GM15510 (cell line): ENCODE data around the gene ZBED3.

Experiments used
- POLR2A ChIP-seq: IDR thresholded peaks from 3 replicates; pipeline ENCODE4 v1.6.1; 2011; ENCODE audit warnings: borderline replicate concordance; ENCODE audit not compliant: insufficient read length; ENCODE audit errors: extremely low read depth

The ZBED3 gene, protein sequence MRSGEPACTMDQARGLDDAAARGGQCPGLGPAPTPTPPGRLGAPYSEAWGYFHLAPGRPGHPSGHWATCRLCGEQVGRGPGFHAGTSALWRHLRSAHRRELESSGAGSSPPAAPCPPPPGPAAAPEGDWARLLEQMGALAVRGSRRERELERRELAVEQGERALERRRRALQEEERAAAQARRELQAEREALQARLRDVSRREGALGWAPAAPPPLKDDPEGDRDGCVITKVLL

DNA sequence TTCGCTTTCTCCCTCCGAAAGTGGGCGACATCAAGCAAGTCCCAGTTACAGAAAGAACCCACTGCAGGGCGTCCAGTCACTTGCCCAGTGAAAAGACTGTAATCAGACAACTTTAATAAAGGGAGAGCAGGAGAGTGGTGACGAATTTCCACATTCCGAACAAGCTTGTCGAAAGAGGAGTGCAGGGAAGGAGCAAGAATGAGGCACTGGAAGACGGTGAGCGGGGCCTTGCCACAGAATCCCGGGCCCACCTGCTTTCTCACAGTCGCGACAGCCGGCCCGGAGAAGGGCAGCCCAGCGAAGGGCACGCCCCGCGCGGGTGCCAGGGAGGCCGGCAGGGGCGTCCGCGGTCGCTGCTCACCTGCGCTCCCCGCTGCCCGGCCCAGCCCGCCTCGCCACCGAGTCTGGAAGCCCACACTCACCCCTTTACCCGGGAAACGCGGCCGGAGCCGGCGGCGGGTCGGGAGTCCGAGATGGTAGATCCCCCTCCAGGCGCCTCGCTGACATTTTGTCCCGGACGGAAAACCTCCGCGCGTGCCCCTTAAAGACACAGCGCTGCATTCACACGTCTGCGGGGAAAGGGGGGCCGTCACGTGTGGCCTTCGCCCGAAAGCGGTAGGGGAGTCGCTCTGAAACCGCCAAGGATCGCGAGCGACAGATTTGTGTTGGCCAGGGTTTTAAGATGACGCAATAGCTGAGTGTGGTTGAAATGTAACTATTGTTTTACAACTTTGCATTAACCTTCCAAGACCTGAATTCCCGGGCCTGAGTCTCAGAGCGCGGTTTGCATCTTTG, at the start of gene ZBED3:
Gene ZBED3 (minus strand): TSS at position 597 of the 795 bp plus-strand sequence. CDS start 9,407 bp downstream, outside the sequence.
- no peak for TF ChIP-seq POLR2A

DNA sequence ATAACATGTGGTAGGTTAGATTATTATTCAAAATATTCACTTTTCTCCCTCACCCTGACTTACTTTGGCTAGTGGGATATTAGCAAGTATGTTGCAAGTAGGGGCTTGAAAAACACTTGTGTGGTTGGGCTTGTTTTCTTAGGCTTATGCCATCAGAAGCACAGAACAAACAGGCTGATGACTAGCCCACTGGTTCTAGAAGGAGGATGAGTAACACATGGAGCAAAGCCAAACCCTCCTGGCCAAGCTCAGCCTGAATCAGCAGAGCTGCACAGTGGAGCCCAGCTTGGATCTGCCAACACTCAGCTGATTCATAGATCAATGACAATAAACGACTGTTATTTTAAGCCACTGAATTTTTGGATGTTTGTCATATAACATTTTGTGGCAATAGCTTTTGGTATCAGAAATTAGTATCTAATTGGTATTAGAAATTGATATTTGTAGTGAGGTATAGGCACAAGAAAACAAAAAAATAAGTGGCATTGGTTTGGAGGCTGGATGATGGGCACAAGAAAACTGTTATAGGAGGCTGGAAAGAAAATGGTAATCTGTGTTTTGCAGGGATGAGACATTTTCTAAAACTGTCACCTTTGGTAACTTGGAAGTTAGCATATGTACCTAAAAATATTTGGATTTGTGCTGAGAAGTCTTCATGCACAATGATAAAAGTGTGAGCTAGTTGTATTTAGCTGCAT, 46.1 kb upstream of the ZBED3 start:
- TF ChIP-seq POLR2A = no peak

DNA sequence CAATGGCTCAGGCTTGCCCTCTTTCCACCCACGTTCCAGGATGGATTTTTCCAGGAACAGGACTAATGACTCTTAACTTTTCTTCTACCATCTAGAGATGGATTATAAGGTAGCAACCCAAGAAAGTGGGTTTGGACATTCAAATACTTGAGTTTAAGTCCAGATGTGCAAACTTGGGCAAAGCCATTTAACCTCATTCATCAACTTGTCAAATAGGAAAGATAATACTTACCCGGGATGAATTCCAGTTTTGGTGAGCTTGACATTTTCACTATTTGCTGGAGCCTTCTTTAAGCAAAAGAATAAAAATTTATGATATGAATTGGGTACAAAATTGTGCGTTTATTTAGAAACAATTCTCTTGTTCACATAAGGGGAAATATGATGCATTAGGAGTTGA, 44.3 kb upstream of the ZBED3 start:
- no peak for TF ChIP-seq POLR2A

DNA sequence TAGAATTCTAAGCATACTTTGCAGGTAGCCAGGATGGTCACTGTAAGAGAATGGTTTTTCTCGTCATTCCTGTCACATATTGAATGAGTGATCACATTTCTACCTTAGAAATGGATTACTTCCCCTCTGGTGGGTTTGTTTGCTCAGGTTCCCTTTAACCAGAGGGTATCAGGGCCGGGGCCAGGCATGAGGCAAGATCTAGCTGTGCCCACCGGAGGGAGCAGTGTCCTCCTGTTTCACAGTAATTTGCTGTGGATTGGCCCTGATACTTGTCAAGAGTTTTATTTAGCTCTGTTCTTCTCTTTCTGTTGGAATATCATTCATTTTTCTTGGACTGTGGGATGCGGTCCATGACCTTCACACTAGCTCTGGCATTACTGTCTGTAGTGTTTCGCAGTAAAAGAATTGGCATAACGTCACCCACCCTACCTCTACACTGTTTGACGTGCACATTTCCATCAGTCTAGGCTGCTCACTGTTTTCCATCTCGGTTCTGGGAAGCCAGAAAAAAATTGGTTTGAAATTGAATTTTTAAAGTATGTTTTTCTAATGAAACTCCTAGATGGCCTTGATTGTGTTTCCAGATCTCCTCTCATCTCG, 42.4 kb upstream of the ZBED3 start:
- no peak for TF ChIP-seq POLR2A

DNA sequence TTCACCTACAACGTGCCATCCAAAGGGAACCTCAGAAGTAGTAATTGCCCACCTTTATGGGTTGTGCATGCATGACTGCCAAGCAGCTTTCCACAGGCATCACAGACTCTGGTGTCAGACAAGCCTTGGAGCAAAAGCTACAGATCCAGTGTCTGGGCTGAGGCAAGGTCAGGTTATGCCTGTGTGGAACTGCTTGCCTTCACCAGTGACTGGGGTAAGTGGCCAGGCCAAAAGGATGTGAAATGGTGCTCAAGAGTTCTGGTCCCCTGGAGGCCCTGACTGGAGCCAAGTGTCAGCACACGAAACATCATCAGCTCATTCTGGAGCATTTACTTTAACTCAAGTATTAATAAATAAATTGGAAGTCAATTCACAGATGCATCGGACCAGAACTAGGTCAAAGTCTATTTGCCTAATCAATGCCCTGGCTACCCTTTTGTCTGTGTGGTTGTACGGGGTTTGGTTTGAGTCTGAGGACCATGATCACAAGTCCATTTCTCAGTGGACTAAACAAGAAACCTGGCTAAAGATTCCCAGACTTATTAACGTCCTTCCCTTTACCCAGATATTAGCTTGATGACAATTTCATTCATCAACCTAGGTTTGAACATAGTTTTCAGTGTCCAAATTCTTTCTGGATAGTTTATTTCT, 41.5 kb upstream of the ZBED3 start:
- no peak for TF ChIP-seq POLR2A

DNA sequence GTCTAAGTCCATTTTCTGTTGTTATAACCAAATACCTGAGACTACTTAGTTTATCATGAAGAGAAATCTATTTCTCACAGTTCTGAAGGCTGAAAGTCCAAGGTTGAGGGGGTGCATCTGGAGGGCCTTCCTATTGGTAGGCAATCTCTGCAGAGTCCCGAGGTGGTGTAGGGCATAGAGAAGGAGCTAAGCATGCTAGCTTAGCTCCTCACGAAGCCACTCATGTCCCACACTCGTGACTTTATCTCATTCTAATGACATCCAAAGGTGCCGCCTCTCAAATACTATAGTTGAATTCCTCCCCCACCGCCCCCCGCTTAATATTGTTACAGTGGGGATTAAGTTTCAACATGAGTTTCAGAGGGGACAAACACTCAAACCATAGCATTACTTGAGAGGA, 36.0 kb upstream of the ZBED3 start:
- no peak for TF ChIP-seq POLR2A

DNA sequence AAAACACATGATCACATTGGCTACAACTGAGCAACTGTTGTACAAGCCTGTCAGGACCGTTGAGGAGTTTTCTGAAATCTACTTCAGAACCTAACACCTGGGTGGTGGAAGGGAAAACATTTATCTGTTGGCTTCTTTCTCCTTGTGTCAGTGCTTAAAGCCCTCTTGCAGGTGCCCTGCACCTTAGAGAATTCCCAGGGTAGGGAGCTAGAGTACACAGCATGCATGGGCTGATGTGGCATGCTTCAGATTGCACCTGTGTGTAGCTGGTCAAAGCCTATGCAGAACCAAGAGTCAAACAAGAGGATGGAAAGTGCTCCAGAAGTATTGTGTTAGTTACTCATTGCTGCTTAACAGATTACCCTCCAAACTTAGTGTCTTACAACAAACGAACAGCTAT, 33.6 kb upstream of the ZBED3 start:
- TF ChIP-seq POLR2A = no peak

DNA sequence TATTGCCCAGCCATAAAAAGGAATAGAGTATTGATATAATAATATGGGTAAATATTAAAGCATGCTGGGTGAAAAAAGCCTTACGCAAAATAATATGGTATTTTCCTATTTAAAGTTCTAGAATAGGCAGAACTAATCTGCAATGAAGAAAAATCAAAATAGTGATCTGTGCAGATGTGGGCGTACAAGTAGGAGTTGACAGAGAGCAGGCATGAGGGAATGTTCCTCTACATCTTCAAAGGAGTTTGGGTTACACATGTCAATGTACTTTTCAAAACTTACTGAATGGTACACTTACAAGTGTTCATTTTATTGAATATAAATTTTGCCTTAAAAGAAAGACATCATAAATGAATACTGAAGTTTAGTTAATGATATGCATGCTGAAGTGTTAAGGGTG, 33.0 kb upstream of the ZBED3 start:
- no peak for TF ChIP-seq POLR2A

DNA sequence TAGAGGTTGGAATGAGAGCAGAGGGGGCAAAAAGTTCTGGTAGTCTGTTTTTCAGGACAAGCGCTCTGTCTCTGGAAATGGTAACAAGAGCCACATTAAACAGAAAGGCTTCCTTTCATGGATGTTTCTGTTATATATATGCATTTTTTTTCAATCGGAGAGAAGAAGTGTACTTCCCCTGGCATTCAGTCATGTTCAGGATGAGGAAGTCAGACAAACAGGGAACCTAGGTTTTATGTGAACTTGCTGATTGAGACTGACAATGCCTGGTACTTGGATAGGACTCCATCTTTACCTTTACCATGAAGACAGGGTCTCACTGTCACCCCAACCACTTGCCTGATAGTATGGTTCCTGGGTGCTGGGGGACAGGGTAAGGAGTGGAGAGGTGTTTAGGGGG, 30.1 kb upstream of the ZBED3 start:
- TF ChIP-seq POLR2A = no peak

DNA sequence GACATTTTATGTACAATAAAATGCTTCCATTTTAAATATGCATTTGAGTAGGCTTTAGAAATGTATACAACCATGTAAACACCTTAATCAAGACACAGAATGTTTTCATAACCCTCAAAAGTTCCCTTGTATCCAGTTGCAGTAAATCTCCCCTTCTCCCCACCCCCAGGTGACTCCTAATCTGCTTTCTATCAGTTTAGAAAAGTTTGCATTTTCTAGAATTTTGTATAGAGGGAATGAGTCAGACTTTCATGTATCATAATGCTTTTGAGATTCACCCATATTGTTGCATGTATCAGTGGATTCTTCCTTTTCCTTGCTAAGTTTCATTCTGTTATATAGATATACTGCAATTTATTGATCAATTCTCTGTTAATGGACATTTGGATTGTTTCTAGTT, 17.7 kb upstream of the ZBED3 start:
- no peak for TF ChIP-seq POLR2A

DNA sequence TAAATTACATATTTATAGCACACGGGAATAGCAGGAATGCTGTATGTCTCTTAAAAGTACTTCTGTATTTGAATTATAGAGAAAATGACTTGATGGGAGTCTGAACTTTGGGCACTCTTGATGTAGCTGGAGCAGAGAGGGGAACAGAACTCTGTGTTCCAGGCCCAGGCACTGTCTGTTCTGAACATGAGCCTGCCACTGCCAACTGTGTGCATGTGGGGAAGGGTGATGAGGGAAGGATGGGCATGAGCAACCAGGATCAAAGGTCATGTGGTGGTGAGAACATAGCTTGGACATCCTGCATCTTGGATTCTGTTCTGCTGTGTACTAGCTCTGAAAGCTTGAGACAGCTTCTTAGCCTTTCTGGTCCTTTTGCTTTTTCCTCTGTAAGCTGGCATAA, 16.4 kb upstream of the ZBED3 start:
- no peak for TF ChIP-seq POLR2A

DNA sequence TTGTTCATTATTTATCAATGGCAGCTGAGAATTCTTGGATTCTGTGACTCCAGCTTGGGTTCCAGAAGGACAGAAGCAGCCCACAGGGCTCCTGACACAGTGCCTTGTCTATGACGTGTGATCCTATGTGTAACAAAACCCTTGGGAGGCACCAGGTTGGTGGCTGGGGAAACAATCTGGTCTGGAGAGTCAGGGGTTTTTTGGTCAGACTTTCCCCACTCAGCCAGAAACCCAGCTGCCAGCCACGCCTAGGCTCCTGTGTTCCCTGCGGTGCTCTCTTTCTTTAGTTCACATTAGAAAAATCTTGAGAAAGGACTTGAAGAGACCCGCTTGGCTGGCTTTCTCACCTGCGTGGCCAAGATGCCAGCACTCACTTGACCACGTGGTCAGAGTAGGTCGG, 15.5 kb upstream of the ZBED3 start:
- no peak for TF ChIP-seq POLR2A

DNA sequence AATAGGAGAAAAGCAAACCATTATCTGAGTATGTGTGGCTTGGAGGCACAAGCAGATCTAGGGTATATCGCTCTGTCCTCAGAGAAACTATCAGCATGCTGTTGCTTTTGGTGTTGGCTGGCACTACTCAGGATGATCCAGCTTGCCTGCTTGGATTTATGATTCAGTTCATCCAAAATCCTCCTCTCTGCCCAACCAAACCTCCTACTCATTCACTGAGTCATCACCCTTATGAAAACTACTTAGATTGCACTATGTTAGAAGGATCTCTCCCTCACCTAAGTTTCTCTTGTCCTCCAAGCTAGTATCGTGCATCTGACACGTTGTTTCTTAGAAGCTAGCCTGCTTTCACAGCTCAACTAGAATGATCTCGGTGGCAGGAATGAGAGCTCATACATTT, 14.2 kb upstream of the ZBED3 start:
- TF ChIP-seq POLR2A = no peak

DNA sequence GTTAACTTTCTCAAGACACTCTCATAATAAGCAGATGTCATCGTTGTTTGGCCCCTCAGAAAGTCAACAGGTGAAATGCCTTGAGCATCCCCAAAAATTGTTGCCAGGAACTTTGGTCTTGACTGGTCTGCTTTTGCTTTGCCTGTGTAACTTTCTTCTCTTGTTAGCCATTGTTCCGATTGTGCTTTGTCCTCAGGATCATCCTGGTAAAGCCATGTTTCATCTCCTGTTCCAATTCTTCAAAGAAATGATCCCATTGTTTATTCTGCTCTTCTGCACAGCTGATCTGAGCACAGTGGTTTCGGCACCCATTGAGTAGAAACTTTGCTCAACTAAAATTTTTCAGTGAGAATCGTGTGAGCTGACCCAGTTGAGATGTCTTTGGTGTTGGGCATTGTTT, 8.1 kb upstream of the ZBED3 start:
- no peak for TF ChIP-seq POLR2A

DNA sequence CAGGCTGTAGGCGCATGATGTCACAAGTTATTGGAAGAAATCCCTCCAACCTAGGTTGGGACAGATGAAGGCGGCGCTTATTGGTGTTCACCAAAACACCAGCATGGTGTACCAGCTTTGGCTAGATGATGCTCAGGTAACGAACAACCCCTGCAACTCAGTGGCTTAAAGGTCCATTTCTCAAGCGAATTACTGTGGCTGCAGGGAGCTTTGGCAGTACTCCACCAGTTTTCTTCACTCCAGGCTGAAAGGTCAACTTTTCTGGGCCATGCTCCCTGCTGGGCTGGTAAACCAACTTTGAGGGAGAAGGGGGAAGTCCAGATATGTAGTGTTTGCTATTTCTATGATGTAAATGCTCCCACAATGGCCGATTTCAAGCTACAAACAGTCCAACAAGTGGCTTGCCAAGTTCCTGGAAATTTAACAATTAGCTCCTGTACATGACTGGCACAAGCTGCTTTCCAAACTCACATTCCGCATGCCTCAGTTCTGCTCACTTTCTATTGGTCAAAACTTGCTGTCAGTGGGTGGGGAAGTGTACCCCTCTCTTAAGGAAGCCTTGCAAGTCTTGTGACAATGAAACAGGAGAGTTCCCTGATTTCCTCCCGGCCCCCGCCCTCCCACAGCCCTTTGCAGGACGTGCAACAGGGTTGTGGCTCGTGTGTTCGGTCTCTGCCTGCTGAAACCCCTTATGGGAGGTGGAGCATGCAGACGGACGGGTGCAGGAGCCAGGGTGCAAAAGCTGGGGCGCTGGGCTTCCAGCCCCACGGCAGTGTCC, 588 bp upstream of the ZBED3 start:
- no peak for TF ChIP-seq POLR2A

DNA sequence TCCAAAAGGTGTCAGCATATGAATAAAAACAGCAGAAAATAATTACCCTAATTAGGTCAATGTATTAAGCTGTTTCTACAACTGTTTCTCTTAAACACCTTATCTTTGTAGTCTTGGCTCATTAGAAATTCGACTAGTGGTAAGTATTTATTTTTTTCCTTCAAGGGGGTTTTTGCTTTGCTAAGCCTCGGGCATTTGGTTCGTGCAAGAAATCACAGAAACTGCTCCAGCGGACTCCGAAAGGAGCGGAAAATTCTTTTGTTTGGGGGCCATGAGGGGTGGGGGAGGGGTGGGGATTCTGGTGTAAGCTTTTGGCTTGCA, 757 bp downstream of the ZBED3 start:
- TF ChIP-seq POLR2A = no peak
